AG09319 (cell line): Measurements from ENCODE around the gene EIF4E3.

Experiments
- DNase-seq: peaks from one replicate; pipeline ENCODE4 v3.0.0-alpha.2; 2010; ENCODE audit warnings: low read depth; ENCODE audit errors: extremely low read depth
- CTCF ChIP-seq: IDR thresholded peaks from 2 replicates; pipeline ENCODE4 v1.5.1; 2011; ENCODE audit warnings: low read depth, mild to moderate bottlenecking, inconsistent platforms, low read length, moderate library complexity

EIF4E3 gene

GRCh38 chr3:71725271-71725991 lies at the start of gene EIF4E3:
Gene EIF4E3, minus strand, starts transcription at chr3:71725402. Its CDS starts 35 bp downstream, at chr3:71725367.
- no peak for DNase-seq
- TF ChIP-seq CTCF = no peak

- no peak for TF ChIP-seq CTCF
- DNase-seq = no peak
Measured at GRCh38 chr3:71771884-71772283, 46.7 kb upstream of the EIF4E3 start.

GRCh38 chr3:71771126-71771525 lies 45.9 kb upstream of the EIF4E3 start:
- TF ChIP-seq CTCF = no peak
- no peak for DNase-seq

GRCh38 chr3:71763426-71763825 lies 38.2 kb upstream of the EIF4E3 start:
- TF ChIP-seq CTCF = no peak
- DNase-seq = no peak

GRCh38 chr3:71760140-71760539 lies 34.9 kb upstream of the EIF4E3 start:
- no peak for TF ChIP-seq CTCF
- no peak for DNase-seq

GRCh38 chr3:71759401-71759800 lies 34.2 kb upstream of the EIF4E3 start:
- TF ChIP-seq CTCF = no peak

GRCh38 chr3:71758091-71758490 lies 32.9 kb upstream of the EIF4E3 start:
- DNase-seq = no peak
- no peak for TF ChIP-seq CTCF

More at GRCh38 chr3:71759401-71759800, 34.2 kb upstream of the EIF4E3 start:
- no peak for DNase-seq
